GM23338 (cell line): Measurements from ENCODE around the gene ALDH2. TPM values are rescaled to one million over a fixed set of nuclear protein-coding genes. Genes with fewer than 3 reads are reported as not detected.

ENCODE experiments used
- ATAC-seq: fragments of 200-7000 bp; cut with Tn5 transposase; 3 replicates; pipeline ENCODE4 v1.9.1; 2020
- DNase-seq: peaks from one replicate; pipeline ENCODE4 v3.0.0-alpha.2; 2015; ENCODE audit warnings: low spot score
- H2AFZ ChIP-seq: fragments of 200-600 bp; sonication (generic); 2 replicates; pipeline ENCODE4 v1.8.0; 2016; ENCODE audit warnings: antibody characterized with exemption, mild to moderate bottlenecking, moderate library complexity
- H3F3A ChIP-seq: fragments of 200-600 bp; sonication (generic); replicated peaks from 2 replicates; pipeline ENCODE4 v1.8.0; 2017; ENCODE audit warnings: antibody characterized with exemption, mixed run types, low read depth
- H3K27ac ChIP-seq: fragments of 200-600 bp; sonication (generic); 2 replicates; pipeline ENCODE4 v1.6.1; 2016; ENCODE audit warnings: low read depth
- H3K27me3 ChIP-seq: fragments of 200-600 bp; sonication (generic); 2 replicates; pipeline ENCODE4 v1.8.0; 2016; ENCODE audit warnings: mild to moderate bottlenecking, mixed run types, moderate library complexity; ENCODE audit not compliant: insufficient read depth
- H3K36me3 ChIP-seq: fragments of 200-600 bp; sonication (generic); 2 replicates; pipeline ENCODE4 v1.8.0; 2016; ENCODE audit warnings: mild to moderate bottlenecking; ENCODE audit not compliant: insufficient read depth
- H3K4me1 ChIP-seq: fragments of 200-600 bp; sonication (generic); 2 replicates; pipeline ENCODE4 v1.8.0; 2016; ENCODE audit warnings: mild to moderate bottlenecking, moderate library complexity; ENCODE audit not compliant: insufficient read depth
- H3K4me2 ChIP-seq: fragments of 200-600 bp; sonication (generic); 2 replicates; pipeline ENCODE4 v1.7.1; 2017; ENCODE audit warnings: mixed run types
- H3K4me3 ChIP-seq: fragments of 200-600 bp; sonication (generic); 2 replicates; pipeline ENCODE4 v1.6.1; 2016; ENCODE audit warnings: mixed run types
- H3K79me2 ChIP-seq: fragments of 200-600 bp; sonication (generic); replicated peaks from 2 replicates; pipeline ENCODE4 v1.8.0; 2017; ENCODE audit warnings: mild to moderate bottlenecking; ENCODE audit not compliant: insufficient read depth
- H3K9me2 ChIP-seq: fragments of 200-600 bp; sonication (generic); 2 replicates; pipeline ENCODE4 v1.8.0; 2017; ENCODE audit not compliant: insufficient read depth
- H4K20me1 ChIP-seq: fragments of 200-600 bp; sonication (generic); replicated peaks from 2 replicates; pipeline ENCODE4 v1.8.0; 2017; ENCODE audit warnings: mild to moderate bottlenecking; ENCODE audit not compliant: insufficient read depth
- H3K27ac Mint-ChIP-seq: 2 replicates; pipeline ENCODE4 v1.8.0; 2020; ENCODE audit warnings: inconsistent platforms, mild to moderate bottlenecking, moderate library complexity, mixed read lengths
- H3K27me3 Mint-ChIP-seq: 3 replicates; pipeline ENCODE4 v1.8.0; 2022; ENCODE audit warnings: low read depth, mild to moderate bottlenecking, moderate library complexity, mixed read lengths, inconsistent platforms; ENCODE audit not compliant: insufficient read depth, poor library complexity
- H3K36me3 Mint-ChIP-seq: 3 replicates; pipeline ENCODE4 v1.8.0; 2021; ENCODE audit warnings: low read depth, mild to moderate bottlenecking, inconsistent platforms, moderate library complexity, mixed read lengths
- H3K4me1 Mint-ChIP-seq: 3 replicates; pipeline ENCODE4 v1.8.0; 2020; ENCODE audit warnings: mild to moderate bottlenecking, inconsistent platforms, mixed read lengths
- H3K4me3 Mint-ChIP-seq: 3 replicates; pipeline ENCODE4 v1.8.0; 2021; ENCODE audit warnings: moderate library complexity, mild to moderate bottlenecking, inconsistent platforms, mixed read lengths
- H3K9me3 Mint-ChIP-seq: 3 replicates; pipeline ENCODE4 v1.8.0; 2020; ENCODE audit warnings: moderate library complexity, mild to moderate bottlenecking, inconsistent platforms, mixed read lengths
- CREB1 ChIP-seq: fragments of 250-450 bp; sonication (Bioruptor Pico); IDR thresholded peaks from 2 replicates; pipeline ENCODE4 v1.5.0; 2020; ENCODE audit warnings: low read depth, mild to moderate bottlenecking, moderate library complexity
- EZH2phosphoT487 ChIP-seq: fragments of 200-600 bp; sonication (generic); IDR thresholded peaks from one replicate; pipeline ENCODE4 v1.8.1; 2018; ENCODE audit warnings: antibody characterized with exemption; ENCODE audit not compliant: unreplicated experiment
- NANOG ChIP-seq: IDR thresholded peaks from 2 replicates; pipeline ENCODE4 v1.6.1; 2016; ENCODE audit warnings: antibody characterized with exemption, borderline replicate concordance
- POLR2AphosphoS5 ChIP-seq: IDR thresholded peaks from 2 replicates; pipeline ENCODE4 v1.6.1; 2016; ENCODE audit warnings: antibody characterized with exemption, low read depth
- REST ChIP-seq: IDR thresholded peaks from one replicate; pipeline ENCODE4 v1.6.1; 2018; ENCODE audit warnings: antibody characterized with exemption; ENCODE audit not compliant: unreplicated experiment
- STAT1 ChIP-seq: IDR thresholded peaks from one replicate; pipeline ENCODE4 v1.6.1; 2016; ENCODE audit warnings: antibody characterized with exemption; ENCODE audit not compliant: unreplicated experiment
- ZNF462 ChIP-seq: fragments of 250-450 bp; sonication (Bioruptor Pico); IDR thresholded peaks from 2 replicates; pipeline ENCODE4 v1.5.0; 2020; ENCODE audit warnings: mild to moderate bottlenecking, moderate library complexity
- polyA plus RNA-seq: library from polyadenylated mRNA; unstranded; fragments of >200 nt; fragmentation: Nextera tagmentation; extraction: Ambion mirVana; gene quantifications from 2 replicates; pipeline ENCODE4 v1.2.1, GENCODE V29; 2016
- total RNA-seq: library from RNA; depleted of rRNA; stranded (reverse); fragments of >200 nt; shearing (Covaris generic); gene quantifications from 2 replicates; pipeline ENCODE4 v1.2.3, GENCODE V29; 2014
- TF ChIP-seq, protein P1 (sequence below): IDR thresholded peaks from 2 replicates; pipeline ENCODE4 v1.6.1; 2016; ENCODE audit warnings: antibody characterized with exemption
- TF ChIP-seq, protein P2 (sequence below), 2 experiments: fragments of 200-600 bp in 1 of 2; sonication (generic) in 1 of 2; conservative IDR thresholded peaks; 2 replicates each; pipeline versions ENCODE4 v1.5.1 to v1.6.1; 2016 to 2017; ENCODE audit warnings: antibody characterized with exemption in 2 of 2, low read depth in 2 of 2, mild to moderate bottlenecking in 2 of 2, moderate library complexity in 1 of 2

Gene ALDH2
- total and polyA plus RNA-seq, 2 experiments from 2014 or later, result 14.9 to 50.5 TPM

DNA sequence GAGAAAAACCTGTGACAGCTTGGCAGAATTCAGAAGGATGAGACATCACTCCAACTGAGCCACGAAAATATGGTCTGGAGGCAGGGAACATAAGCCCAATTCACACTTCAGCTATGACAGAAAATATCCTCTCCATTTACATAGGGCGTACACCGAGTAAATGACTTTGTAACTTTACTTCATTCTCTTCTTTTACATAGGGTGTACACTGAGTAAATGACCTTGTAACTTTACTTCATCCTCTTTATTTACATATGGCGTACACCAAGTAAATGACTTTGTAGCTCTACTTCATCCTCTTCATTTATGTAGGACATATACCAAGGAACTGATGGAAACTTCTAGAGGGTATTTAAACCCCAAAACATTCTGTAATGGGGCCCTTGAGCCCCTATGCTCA is 61.2 kb downstream of the ALDH2 start:
- H4K20me1 ChIP-seq, result no peaks in the 10 kb centered on the region
- H3K36me3 ChIP-seq, result no peaks in the 10 kb centered on the region
- H3F3A ChIP-seq, result no peaks in the 10 kb centered on the region
- H3K4me2 ChIP-seq, result no peak overlapping the region
- no peaks in the 10 kb centered on the region for H3K36me3 Mint-ChIP-seq
- no peaks in the 10 kb centered on the region for H3K27me3 ChIP-seq
- peaks cover 5% of the 10 kb centered on the region for H3K4me1 Mint-ChIP-seq
- H3K9me3 Mint-ChIP-seq, result peaks cover 9% of the 10 kb centered on the region; the same call in 2 of the 3 replicates
- no peaks in the 10 kb centered on the region for H3K79me2 ChIP-seq
- no peak overlapping the region for H3K4me3 Mint-ChIP-seq
- no peak overlapping the region for H3K27ac Mint-ChIP-seq
- no peak overlapping the region for H3K4me3 ChIP-seq
- ATAC-seq (no peak), DNase-seq (no peak)
- TF ChIP-seq ZNF462, result no peak
- peaks cover 6% of the 10 kb centered on the region for H3K27me3 Mint-ChIP-seq
- no peaks in the 10 kb centered on the region; the same call in 1 of the 2 replicates for H3K4me1 ChIP-seq
- H3K27ac ChIP-seq, result no peak overlapping the region
- H2AFZ ChIP-seq, result no peak overlapping the region
- no peaks in the 10 kb centered on the region for H3K9me2 ChIP-seq

DNA sequence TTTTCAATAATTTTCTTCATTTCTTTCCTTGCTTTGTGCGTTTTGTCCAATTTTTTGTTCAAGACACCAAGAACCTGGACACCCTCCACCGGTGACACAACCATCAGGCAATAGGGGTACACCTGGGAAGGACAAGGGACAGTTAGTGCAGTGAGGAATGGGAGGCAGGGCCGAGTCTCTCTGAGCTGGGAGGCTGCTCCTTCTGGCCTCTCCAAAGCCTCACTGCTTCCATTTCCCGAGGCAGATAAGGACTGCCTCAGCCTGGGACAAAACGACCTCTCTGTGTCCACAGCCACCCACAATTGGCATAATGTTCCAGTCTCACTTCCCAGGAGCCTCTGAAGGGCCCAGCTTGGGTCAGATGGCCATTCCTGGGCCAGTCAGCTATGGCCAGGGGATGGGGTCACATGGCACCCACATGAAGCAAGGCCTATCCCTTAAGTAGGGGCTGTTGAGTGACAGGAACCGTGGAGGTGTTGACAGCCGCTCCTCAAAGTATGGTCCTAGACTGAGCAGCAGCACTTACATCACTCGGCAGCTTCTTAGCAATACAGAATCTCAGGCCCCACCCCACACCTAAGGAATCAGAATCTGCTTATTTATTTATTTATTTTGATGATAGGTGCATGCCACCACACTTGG is 61.7 kb downstream of the ALDH2 start:
- peaks cover 6% of the 10 kb centered on the region for H3K27me3 Mint-ChIP-seq
- Histone ChIP-seq H4K20me1 (no peaks in the 10 kb centered on the region), H3K4me2 (no peak overlapping the region), H2AFZ (no peak overlapping the region), H3K27ac (no peak overlapping the region), H3K79me2 (no peaks in the 10 kb centered on the region), H3K4me1 (no peaks in the 10 kb centered on the region), H3K9me2 (no peaks in the 10 kb centered on the region), H3K27me3 (no peaks in the 10 kb centered on the region), H3K4me3 (no peak overlapping the region), H3K36me3 (no peaks in the 10 kb centered on the region), H3F3A (no peaks in the 10 kb centered on the region)
- no peaks in the 10 kb centered on the region for H3K36me3 Mint-ChIP-seq
- no peak overlapping the region for H3K27ac Mint-ChIP-seq
- peaks cover 9% of the 10 kb centered on the region; the same call in 2 of the 3 replicates for H3K9me3 Mint-ChIP-seq
- DNase-seq, result no peak
- no peak for ATAC-seq
- no peak overlapping the region for H3K4me3 Mint-ChIP-seq
- no peaks in the 10 kb centered on the region for H3K4me1 Mint-ChIP-seq
- TF ChIP-seq NANOG (no peak), STAT1 (no peak), EZH2phosphoT487 (no peak), CREB1 (CRISPR knock-in tag) (no peak), REST (no peak), POLR2AphosphoS5 (no peak)
- TF ChIP-seq, protein P1, sequence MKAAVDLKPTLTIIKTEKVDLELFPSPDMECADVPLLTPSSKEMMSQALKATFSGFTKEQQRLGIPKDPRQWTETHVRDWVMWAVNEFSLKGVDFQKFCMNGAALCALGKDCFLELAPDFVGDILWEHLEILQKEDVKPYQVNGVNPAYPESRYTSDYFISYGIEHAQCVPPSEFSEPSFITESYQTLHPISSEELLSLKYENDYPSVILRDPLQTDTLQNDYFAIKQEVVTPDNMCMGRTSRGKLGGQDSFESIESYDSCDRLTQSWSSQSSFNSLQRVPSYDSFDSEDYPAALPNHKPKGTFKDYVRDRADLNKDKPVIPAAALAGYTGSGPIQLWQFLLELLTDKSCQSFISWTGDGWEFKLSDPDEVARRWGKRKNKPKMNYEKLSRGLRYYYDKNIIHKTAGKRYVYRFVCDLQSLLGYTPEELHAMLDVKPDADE, result no peak
- TF ChIP-seq, protein P2, sequence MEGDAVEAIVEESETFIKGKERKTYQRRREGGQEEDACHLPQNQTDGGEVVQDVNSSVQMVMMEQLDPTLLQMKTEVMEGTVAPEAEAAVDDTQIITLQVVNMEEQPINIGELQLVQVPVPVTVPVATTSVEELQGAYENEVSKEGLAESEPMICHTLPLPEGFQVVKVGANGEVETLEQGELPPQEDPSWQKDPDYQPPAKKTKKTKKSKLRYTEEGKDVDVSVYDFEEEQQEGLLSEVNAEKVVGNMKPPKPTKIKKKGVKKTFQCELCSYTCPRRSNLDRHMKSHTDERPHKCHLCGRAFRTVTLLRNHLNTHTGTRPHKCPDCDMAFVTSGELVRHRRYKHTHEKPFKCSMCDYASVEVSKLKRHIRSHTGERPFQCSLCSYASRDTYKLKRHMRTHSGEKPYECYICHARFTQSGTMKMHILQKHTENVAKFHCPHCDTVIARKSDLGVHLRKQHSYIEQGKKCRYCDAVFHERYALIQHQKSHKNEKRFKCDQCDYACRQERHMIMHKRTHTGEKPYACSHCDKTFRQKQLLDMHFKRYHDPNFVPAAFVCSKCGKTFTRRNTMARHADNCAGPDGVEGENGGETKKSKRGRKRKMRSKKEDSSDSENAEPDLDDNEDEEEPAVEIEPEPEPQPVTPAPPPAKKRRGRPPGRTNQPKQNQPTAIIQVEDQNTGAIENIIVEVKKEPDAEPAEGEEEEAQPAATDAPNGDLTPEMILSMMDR (conservative IDR thresholded peaks at IDR 0.05; ENCODE audit: low read depth in 2 of 2), result no peak
